Mesothelial cell of epicardium (in vitro differentiated cells): Measurements from ENCODE around the gene SIVA1. TPM values are rescaled to one million over a fixed set of nuclear protein-coding genes. Genes with fewer than 3 reads are reported as not detected.

Source experiments
- DNase-seq, 2 experiments: peaks; one replicate each; pipeline ENCODE4 v3.0.0; 2021; ENCODE audit warnings: low spot score in 2 of 2; ENCODE audit not compliant: unreplicated experiment in 2 of 2
- H3K27ac Mint-ChIP-seq: 2 replicates; pipeline ENCODE4 v1.8.0; 2021; ENCODE audit warnings: mixed read lengths
- H3K27me3 Mint-ChIP-seq: 2 replicates; pipeline ENCODE4 v1.8.0; 2021; ENCODE audit warnings: low read depth, mixed read lengths
- H3K36me3 Mint-ChIP-seq: 2 replicates; pipeline ENCODE4 v1.8.0; 2021; ENCODE audit warnings: mixed read lengths
- H3K4me1 Mint-ChIP-seq: 2 replicates; pipeline ENCODE4 v1.8.0; 2021; ENCODE audit warnings: mixed read lengths
- H3K4me3 Mint-ChIP-seq: 2 replicates; pipeline ENCODE4 v1.8.0; 2021; ENCODE audit warnings: mild to moderate bottlenecking, moderate library complexity, mixed read lengths
- H3K9me3 Mint-ChIP-seq: 2 replicates; pipeline ENCODE4 v1.8.0; 2021; ENCODE audit warnings: mixed read lengths
- CTCF ChIP-seq: fragments of 200-600 bp; sonication (generic); IDR thresholded peaks from one replicate; pipeline ENCODE4 v1.5.0; 2021; ENCODE audit warnings: antibody characterized with exemption; ENCODE audit not compliant: unreplicated experiment
- total RNA-seq: library from RNA; stranded (reverse); gene quantifications from 3 replicates; pipeline ENCODE4 v1.2.1, GENCODE V29; 2021

SIVA1 gene
- total RNA-seq, 1 donor from 2014 or later: 70.9 TPM

DNA sequence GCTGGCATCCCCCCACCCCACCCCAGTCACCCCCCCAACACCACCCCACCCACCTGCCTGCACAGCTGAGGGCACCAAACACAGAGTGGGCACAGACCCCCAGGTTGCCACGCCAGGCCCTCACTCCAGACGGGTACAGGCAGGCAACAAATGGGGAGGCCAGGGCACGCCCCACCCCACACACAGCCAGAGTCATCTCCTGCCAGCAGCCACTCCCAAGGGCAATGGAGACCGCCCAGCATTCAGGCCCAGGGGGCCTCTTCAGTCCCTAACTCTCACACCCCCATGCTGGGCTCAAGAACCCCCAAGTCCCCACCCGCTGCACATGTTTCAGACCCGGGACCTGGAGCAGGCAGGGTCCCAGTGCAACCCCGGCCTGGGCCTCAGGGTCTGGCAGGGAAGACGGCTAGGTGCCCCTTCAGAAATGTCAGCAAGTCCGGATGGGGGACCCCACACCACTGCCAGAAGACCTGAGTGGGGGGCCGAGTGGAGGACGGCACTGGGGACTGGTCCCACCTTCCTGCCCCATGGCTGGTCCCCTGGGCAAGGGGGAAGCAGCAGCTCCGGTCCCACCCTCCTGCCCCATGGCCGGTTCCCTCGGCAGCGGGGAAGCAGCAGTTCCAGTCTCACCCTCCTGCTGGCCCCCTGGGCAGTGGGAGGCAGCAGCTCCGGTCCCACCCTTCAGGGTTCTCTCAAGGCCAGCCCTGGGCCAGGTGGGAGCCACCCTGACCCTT lies 30.7 kb downstream of the SIVA1 start:
- Mint-ChIP-seq H3K27ac (no peak overlapping the region), H3K9me3 (no peaks in the 10 kb centered on the region)

DNA sequence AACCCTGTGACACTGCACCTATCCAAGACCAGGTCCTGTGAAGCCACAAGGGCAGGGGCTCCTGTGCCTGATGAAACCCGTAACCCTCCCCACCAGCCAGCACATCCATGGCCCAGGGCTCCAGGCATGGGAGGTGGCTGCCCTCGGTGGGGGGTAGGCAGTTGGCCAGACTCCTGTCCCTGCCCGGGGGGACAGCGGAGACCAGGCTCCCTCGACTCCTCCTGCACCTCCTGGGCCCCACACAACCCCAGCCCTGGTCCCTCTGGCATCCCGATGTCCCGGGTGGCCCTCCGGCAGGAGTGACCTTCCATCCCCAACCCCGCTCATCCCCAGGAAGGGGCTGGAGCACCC lies 31.2 kb downstream of the SIVA1 start:
- Mint-ChIP-seq H3K27me3 (no peaks in the 10 kb centered on the region), H3K9me3 (no peaks in the 10 kb centered on the region), H3K27ac (no peak overlapping the region), H3K36me3 (no peaks in the 10 kb centered on the region), H3K4me1 (no peaks in the 10 kb centered on the region), H3K4me3 (no peak overlapping the region)
- no peak for TF ChIP-seq CTCF
- DNase-seq: no peak

More for the DNA sequence above, 30.7 kb downstream of the SIVA1 start:
- no peak overlapping the region for H3K4me3 Mint-ChIP-seq
- no peaks in the 10 kb centered on the region for H3K36me3 Mint-ChIP-seq
- no peaks in the 10 kb centered on the region for H3K4me1 Mint-ChIP-seq
- TF ChIP-seq CTCF: no peak
- no peak for DNase-seq
- no peaks in the 10 kb centered on the region for H3K27me3 Mint-ChIP-seq

GRCh38 chr14:104784846-104785707 lies 32.1 kb downstream of the SIVA1 start:
- no peak overlapping the region for H3K27ac Mint-ChIP-seq
- no peak for TF ChIP-seq CTCF
- no peaks in the 10 kb centered on the region for H3K9me3 Mint-ChIP-seq
- no peaks in the 10 kb centered on the region for H3K36me3 Mint-ChIP-seq
- no peak for DNase-seq
- no peak overlapping the region for H3K4me3 Mint-ChIP-seq
- no peaks in the 10 kb centered on the region for H3K4me1 Mint-ChIP-seq
- no peaks in the 10 kb centered on the region for H3K27me3 Mint-ChIP-seq

- no peak overlapping the region for H3K4me3 Mint-ChIP-seq
These were observed 32.7 kb downstream of the SIVA1 start for GRCh38 chr14:104785708-104786080.

GRCh38 chr14:104786091-104786586 lies 33.2 kb downstream of the SIVA1 start:
- Mint-ChIP-seq H3K27me3 (no peaks in the 10 kb centered on the region), H3K9me3 (no peaks in the 10 kb centered on the region)
- TF ChIP-seq CTCF: no peak

More at GRCh38 chr14:104785708-104786080, 32.7 kb downstream of the SIVA1 start:
- no peaks in the 10 kb centered on the region for H3K9me3 Mint-ChIP-seq
- no peaks in the 10 kb centered on the region for H3K27me3 Mint-ChIP-seq
- H3K36me3 Mint-ChIP-seq: no peaks in the 10 kb centered on the region
- DNase-seq: no peak
- TF ChIP-seq CTCF: no peak
- H3K4me1 Mint-ChIP-seq: no peaks in the 10 kb centered on the region
- H3K27ac Mint-ChIP-seq: no peak overlapping the region

More at GRCh38 chr14:104786091-104786586, 33.2 kb downstream of the SIVA1 start:
- H3K27ac Mint-ChIP-seq: no peak overlapping the region
- H3K4me3 Mint-ChIP-seq: no peak overlapping the region
- no peak for DNase-seq
- no peaks in the 10 kb centered on the region for H3K36me3 Mint-ChIP-seq
- no peaks in the 10 kb centered on the region for H3K4me1 Mint-ChIP-seq
